ENCODE data around the gene RAD51D.
"Not testable (repeated sequence)": the region's sequence is repeated elsewhere in the genome, so short reads cannot be mapped to it uniquely, and the experiment has no call there.

RAD51D gene

DNA sequence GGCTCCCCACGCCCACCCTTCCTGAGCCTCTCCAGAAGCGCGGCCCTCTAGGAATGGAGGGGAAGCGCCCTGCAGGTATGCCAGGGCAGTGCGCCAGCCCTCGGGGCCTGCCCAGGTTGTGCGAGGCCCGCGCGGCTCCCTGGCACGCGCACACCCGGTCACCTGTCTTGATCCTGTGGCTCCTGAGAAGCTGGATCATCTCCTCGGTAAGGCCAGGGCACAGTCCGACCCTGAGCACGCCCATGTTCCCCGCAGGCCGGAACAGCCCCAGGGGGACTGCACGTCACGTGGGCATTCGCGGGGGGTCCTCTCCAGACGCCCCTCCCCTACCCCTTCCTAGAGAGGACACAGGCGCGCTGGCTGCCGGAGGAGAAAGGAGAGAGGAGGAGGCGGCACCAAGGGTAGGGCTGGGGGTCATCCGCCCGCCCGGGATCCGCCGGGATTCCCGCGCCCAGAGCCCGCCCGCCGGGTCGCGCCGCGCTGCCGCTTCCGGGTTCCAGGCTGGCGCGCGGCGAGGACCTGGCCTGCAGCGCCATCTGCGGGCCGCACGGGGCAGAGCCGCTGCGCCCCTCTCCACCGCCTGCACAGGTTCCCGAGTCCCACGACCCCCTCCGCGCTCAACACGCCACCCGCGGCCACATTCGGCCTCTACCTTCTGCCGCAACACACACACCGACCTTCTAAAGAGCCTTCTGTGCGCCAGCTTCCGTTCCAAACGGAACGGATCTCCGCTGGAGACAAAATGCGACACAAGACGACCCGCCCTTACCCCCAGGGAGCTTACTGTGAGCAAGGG, at the start of gene RAD51D:
RAD51D (minus strand) TSS at position 491 of the 796 bp plus-strand sequence; CDS start at position 244, 247 bp downstream.
- no peak for FAIRE-seq

DNA sequence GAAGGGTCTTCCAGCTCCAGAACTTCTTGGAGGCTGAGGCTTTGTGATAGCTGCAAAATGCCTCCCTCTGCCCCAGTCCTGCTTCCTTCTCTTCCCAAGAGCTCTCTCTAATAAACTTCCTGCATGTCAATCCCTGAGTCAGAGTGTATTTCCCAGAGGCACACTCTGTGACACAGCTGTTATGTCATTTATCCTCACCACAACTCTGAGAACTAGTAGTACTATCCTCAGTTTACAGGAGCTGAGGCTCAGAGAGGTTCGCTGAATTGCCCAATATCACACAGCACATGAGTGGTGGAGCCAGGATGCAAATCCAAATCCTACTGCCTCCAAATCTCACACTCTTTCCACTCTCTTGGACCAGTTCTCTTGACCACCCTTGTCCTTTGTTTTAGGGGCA, 48.0 kb upstream of the RAD51D start:
- no peak for FAIRE-seq

DNA sequence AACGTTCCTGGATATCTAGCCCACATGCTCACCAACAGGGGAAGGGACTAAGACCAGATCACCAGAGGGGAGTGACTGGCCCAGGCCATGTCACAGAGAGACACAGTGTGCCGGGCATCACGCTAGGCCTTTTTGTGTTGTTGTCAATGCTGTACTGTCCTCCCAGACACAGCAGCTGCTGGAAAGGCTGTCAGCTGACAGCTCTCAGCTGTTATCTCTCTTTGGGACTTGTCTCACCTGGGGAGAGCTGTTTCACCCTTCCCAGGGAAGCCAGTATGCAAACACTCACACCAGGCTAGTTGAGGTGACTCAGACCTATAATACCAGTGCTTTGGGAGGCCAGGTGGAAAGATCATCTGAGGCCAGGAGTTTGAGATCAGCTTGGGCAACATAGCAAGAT, 47.4 kb upstream of the RAD51D start:
- FAIRE-seq: no peak

DNA sequence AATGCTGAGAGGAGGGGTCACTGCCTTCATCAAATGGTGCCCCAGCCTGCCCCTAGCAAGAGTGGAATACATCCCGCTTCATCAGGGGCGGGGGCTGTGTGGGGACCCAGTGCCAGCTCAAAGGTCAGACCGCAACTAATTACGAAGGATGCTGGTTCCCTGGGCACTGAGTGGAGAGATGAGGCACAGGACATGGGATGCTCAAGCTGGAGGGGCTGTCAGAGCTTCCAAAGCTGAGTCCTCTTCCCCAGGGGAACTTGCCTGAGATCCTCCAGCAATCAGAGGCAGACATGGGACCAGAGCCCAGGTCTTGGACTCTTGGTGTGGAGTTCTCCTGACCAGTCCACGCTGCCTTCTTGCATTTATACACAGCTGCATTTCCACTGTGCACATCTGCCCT, 46.9 kb upstream of the RAD51D start:
- FAIRE-seq: no peak

DNA sequence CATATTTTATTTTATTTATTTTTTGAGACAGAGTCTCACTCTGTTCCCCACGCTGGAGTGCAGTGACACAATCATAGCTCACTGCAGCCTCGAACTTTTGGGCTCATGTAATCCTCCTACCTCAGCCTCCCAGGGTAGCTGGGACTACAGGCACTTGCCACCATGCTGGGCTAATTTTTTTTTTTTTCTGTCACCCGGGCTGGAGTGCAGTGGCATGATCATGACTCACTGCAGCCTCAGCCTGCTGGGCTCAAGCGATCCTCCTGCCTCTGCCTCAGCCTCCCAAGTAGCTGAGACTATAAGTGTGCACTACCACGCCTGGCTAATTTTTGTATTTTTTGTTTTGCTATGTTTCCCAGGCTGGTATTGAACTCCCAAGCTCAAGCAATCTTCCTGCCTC, 45.1 kb upstream of the RAD51D start:
- FAIRE-seq: no peak

DNA sequence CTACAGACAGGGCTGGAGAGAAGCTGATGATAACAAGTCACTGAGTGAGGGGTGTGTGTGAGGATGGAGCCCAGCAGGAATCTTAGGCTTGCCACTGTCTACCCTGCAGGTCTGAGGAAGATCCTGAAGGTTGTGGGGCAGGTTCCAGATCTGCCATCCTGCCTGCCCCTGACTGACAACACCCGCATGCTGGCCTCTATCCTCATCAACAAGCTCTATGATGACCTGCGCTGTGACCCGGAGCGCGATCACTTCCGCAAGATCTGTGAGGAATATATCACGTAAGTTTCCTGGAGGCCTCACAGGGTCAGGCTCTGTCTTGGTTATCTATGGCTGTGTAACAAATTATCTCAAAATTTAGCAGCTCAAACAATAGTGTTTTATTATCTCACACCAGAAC, 44.2 kb upstream of the RAD51D start:
- FAIRE-seq: no peak

DNA sequence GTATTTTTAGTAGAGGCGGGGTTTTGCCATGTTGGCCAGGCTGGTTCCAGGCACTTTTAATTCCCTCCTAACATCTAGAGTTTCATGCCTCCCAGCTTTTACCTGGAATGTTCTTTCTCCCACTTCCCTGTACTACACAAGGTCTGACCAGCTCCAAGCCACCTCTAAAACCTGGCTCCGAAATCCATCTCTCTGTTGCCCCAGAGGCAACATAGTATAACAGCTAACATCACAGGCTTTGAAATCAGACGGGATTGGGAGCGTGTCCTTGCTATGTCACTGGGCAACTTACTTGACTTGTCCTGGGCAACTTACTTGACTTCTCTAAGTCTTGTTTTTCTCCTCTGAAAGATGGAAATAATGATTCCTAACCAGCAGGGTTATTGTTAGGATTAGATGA, 43.1 kb upstream of the RAD51D start:
- FAIRE-seq: no peak

DNA sequence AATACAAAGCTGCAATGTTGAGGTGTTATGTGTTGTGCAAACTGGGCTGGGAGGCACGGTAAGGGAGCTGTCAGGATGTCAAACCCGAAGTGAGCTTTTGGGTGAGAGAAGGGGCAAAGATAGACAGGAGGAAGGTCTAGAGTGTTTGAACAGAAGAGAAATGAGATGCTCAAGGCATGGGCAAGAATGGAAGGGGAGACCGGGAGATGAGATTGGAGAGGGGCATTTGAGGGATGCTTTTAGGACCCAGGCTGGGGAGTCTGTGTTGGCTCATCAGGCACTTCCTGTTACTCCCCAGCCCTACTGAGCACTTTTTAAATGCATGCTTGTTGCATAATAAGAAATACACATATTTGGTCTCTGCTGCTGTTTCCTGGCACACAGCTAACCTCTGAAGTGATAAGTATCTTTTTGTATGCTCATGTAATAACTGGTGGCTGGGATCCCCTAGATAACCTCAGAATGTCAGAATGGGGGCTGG, 41.7 kb upstream of the RAD51D start:
- FAIRE-seq: no peak

DNA sequence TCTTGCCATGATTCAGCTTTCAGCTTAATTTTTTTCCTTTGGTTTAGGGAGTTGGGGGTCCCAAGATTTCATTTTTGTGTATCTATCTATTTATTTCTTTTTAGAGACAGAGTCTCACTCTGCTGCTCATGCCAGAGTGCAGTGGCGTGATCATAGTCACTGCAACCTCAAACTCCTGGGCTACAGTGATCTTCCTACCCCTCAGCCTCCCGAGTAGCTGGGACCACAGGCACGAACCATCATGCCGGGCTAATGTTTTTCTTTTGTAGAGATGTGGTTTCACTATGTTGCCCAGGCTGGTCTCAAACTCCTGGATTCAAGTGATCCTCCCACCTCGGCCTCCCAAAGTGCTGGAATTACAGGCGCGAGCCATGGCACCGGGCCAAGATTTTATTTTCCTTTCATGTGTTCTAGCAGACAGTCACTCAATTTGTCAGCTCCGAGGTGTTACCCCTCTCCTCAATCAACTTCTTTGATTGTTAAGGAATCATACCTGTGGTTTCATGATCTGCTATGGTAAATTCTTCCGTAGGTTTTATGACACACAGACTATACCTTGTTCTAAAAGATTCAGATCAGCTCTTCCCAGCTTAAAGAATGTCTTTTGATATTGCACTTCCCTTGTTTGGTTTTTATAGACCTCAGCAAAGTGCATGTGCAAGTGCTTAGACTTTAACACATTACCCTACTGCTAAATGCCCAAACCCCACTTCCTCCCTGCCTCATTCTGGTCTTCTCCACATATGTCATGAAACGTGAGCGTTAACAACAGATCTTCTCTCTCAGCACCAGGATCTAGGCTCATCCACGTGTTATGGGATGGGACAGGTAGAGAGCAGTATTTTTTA, 40.9 kb upstream of the RAD51D start:
- no peak for FAIRE-seq

DNA sequence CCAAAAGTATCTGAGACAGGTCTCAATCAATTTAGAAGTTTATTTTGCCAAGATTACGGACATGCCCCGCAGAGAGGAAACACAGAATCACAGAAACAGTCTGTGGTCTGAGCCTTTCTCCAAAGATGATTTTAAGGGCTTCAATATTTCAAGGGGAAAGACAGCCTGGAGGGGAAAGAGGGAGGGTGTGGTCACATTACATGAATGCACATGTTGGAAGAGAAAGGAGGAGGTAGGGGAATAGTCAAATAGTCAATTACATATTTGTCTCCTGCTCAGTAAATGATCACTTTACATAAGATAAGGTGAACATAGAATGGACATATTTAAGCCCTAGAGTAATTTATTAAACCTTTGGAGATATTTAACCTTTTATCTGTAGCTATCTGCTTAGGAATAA, 40.3 kb upstream of the RAD51D start:
- no peak for FAIRE-seq

DNA sequence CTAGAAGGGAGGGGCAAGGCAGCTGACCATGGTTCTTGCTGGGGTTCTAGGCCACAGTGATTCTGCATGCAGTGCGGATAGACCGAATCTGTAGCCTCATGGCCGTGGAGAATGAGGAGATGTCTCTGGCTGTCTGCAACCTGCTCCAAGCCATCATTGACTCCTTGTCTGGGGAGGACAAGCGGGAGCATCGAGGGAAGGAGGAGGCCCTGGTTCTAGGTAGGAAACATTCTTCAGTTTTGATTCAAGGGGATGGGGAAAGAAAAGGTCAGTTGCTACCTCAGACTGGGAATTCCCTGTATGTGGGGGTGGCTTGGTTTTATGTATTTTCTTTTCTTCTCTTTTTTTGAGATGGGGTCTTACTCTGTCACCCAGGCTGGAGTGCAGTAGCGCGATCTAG, 35.6 kb upstream of the RAD51D start:
- FAIRE-seq: no peak

DNA sequence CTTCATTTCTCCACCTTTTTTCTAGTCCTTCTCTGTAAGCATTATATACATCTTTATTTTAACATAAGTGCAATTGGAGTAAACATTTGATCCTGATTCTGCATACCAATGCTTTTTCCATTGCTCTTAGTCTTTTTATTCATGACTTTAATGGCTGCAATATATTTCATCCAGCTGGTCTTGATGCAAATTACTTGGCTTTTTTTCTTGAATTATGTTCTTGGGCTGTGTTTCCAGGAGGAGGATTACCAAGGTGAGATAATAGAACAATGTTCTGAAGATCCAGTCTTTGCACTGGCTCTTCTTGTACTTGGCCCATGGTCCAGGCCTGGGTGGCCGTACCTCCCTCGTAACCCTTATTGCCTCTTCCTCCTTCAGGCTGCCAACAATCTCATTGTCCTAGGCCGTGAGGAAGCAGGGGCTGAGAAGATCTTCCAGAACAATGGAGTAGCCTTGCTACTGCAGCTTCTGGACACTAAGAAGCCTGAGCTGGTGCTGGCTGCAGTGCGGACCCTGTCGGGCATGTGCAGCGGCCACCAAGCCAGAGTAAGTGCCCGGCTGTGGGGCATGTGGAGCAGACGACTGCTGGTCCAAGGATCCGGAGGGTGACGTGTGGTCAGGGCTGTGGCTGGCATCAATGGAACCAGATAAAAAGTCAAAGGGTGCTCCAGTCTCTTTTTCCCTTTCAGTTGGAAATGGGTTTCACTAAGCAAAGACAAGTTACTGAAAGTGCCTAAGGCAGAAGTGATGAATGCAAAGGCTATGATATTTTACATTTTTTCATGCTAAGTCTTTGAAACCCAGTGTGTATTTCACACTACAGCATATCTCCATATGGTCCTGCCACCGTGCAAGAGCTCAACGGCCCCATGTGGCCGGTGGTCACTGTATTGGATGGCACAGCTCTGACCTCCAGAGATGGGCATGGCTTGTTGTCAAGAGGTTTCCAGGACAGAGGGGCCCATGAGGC, 34.8 kb upstream of the RAD51D start:
- FAIRE-seq: no peak

DNA sequence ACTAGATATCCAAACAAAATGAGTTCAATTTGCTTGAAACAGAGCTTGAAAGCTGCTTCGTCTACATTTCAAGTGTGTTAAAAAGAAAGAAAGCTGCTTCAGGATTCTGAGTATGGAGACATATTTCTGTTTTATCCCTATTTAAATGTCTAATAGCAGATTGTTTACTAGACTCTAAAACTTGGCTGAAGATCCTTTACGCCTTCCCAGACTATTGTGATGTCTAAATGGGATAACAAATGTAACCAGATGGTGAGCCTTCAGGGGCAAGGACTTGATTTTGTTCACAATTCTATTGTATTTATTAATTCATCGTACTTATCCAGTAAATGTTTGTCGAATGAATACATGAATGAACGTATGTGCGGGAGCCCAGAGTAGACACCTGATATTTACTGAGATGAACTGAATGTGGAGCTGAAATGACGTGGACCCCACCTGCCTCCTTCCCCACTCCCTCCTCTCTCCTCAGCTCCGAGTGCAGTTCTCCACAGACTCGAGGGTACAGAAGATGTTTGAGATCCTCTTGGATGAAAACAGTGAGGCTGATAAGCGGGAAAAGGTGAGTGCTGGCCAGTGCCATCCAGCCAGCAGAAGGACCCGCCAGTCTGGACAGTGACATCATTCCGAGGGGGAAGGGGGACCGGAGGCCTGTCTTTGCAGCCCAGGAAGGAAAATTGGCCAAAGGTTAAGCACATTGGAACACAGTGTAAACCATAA, 32.9 kb upstream of the RAD51D start:
- no peak for FAIRE-seq

DNA sequence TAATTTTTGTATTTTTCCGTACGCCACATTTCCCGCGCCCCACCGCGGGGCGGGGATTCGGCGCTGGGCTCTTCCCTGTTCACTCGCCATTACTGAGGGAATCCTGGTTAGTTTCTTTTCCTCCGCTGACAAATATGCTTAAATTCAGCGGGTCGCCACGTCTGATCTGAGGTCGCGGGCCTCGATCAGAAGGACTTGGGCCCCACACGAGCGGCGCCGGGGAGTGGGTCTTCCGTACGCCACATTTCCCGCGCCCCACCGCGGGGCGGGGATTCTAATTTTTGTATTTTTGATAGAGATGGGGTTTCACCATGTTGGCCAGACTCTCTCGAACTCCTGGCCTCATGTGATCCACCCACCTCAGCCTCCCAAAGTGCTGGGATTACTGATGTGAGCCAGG, 31.4 kb upstream of the RAD51D start:
- not testable (repeated sequence) for FAIRE-seq

DNA sequence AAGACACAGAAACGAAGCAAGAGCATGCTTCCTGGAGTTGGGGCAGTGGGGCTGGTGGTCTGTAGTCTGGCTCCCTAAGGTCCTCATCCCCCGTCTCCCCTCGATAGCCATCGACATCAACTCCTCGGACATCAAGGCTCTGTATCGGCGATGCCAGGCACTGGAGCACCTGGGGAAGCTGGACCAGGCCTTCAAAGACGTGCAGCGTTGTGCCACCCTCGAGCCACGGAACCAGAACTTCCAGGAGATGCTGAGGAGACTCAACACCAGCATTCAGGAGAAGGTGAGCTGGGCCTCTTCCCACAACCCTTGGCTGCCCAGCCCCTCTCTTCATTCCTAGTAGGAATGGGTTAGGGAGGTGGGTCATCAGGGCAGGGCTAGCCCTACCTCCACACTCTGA, 30.3 kb upstream of the RAD51D start:
- no peak for FAIRE-seq

DNA sequence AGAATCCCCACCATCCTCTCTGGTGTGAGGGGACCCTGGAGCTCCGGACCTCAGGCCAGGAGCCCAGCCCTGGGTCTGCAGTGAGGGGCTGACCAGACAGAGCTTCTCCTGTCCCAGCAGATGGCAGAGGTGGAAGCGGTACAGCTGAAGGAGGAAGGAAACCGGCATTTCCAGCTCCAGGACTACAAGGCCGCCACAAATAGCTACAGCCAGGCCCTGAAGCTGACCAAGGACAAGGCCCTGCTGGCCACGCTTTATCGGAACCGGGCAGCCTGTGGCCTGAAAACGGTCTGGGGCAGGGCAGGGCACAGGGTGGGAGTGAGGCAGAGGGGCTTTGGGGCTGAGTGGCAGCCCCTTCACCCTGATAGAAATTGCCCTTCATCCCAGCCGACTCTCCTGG, 28.5 kb upstream of the RAD51D start:
- FAIRE-seq: no peak

DNA sequence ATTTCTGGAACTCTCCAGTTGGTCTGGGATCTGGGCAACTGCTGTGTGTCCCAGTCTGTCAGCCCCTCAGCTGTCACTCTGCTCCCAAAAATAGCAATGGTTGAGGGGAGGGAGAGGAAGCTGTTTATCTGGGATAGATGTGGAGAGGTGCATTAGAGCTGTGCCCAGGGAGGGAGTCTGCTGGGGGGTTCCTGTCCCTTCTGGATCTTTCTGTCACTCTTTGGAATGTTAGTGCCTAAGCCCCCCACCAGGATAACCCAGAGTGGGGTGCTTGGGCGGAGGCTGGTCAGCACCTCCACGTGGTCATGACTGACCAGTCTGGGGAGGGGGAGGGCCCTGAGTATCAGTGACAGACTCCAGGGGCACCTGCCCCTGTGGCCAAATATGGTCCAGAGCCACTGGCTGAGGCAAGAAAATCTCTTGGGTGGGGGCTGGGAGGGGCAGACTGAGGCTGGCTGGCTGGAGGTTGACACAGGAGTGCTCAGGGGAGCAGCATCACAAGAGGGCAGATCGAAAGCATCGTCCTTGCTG, 27.8 kb upstream of the RAD51D start, which contains the start of gene UNC45B:
UNC45B (plus strand) TSS at position 443 of the 531 bp plus-strand sequence. CDS start 447 bp downstream, outside the sequence.
- FAIRE-seq: no peak

DNA sequence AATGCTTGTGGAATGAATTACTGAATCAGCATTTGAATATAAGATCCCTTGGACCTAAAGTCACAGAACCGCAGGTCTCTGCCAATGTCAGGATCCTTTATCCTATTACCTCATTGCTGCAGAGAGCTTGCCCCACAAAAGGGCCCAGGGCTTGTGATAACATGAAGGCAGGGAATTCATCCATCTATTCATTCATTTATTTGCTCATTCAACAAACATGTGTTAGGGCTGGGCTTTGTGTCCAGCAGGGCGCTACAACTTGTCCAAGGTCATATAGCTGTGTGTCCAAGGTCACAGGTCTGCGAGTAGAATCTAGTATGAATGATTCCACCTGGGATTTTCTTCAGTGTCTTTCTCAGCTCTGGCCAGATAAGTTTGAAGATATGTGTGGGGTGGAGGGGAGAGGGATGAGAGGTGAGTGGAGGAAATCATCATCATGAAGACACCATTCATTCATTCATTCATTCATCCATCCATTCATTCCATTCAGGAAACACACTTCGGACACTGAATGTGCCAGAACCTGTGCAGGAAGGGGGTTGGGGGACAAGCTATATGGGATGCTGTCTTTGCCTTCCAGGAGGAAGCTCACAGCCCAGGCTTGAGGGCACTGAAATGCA, 26.7 kb upstream of the RAD51D start:
- no peak for FAIRE-seq

DNA sequence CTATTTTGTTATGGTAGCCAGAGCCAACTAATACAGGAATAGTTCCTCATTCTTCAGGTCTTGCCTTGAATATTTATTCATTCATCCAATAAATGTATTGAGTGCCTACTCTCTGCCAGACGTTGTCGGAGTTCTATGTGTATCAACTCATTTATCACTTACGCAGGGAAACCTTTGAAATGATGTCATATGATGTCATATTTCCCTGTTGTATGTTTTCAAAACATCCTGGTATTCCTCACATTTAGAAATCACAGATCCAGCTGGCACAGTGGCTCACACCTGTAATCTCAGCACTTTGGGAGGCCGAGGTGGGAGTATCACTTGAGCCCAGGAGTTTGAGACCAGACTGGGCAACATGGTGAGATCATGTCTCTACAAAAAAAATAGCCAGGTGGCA, 25.2 kb upstream of the RAD51D start:
- no peak for FAIRE-seq

DNA sequence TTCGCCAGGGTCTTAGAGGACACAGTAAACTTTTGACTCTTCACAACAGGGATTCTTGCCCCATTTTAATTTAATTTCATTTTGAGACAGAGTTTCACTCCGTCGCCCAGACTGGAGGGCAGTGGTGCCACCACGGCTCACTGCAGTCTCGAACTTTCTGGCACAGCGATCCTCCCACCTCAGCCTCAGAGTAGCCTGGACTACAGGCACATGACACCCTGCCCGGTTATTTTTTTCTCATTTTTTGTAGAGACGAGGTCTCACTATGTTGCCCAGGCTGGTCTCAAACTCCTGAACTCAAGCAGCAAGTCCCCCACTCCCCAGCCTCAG, 22.8 kb upstream of the RAD51D start:
- FAIRE-seq: no peak

DNA sequence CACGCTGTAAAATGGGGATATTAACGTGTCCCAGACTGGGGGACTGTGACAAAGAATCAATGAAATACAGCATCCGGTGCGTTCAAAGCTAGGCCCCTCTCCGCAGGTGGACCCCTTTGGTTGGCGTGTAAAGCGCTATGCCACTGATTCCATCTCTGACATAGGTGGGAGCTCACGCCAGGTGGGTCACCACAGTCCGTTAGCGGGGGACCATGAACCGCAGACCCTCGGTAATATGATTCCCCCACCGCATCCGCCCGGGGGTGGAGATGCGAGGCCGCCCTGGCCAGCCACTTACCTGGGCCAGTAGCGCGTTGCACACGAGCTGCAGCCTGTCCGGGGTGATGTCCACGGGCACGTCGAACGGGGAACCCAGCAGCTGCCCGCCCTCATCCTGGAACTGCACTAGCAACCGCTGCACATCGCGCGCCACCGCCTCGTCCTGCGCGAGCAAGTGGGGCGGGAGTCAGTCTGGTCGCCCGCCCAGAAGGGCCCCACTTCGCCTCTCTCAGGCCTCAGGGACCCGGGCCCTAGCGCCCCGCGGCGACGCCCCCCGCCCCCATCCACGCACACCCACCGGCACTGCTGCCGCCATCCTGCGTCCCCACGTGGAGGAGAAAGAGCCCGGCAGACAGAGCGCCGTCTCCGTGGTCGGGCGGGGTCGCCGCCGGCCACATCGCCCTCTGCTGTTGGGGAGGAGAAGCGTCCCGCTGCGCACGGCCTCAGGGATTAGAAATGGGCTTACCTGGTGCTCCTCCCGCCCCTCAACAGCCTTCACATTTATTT, 22.2 kb upstream of the RAD51D start, which contains the start of gene NLE1:
NLE1 (minus strand) TSS at position 623 of the 786 bp plus-strand sequence; CDS start at position 595, 28 bp downstream.
- no peak for FAIRE-seq
